ENCODE measurements around the gene ARHGEF9.
"Not testable (repeated sequence)": the region's sequence is repeated elsewhere in the genome, so short reads cannot be mapped to it uniquely, and the experiment has no call there.

The ARHGEF9 gene

GRCh38 chrX:63784902-63785707 is at the start of gene ARHGEF9:
Gene ARHGEF9, minus strand, starts transcription at chrX:63785214. Its CDS starts 69 bp downstream, at chrX:63785145.
- peak; percentile 4 for DNase-seq

- not testable (repeated sequence) for DNase-seq
These were observed 40.4 kb upstream of the ARHGEF9 start for GRCh38 chrX:63825446-63825845.

- no peak for DNase-seq
These were observed 33.1 kb upstream of the ARHGEF9 start for GRCh38 chrX:63818156-63818555.

- no peak for DNase-seq
These were observed 32.7 kb upstream of the ARHGEF9 start for GRCh38 chrX:63817696-63818095.

GRCh38 chrX:63812823-63813222 is 27.8 kb upstream of the ARHGEF9 start:
- DNase-seq = no peak

GRCh38 chrX:63810746-63811145 is 25.7 kb upstream of the ARHGEF9 start:
- no peak for DNase-seq

- DNase-seq = no peak
These were observed 24.2 kb upstream of the ARHGEF9 start for GRCh38 chrX:63809173-63809572.

- DNase-seq = not testable (repeated sequence)
These were observed 10.4 kb upstream of the ARHGEF9 start for GRCh38 chrX:63795406-63795805.

GRCh38 chrX:63785708-63786040 is 660 bp upstream of the ARHGEF9 start:
- no peak for DNase-seq

- DNase-seq = no peak
These were observed 590 bp downstream of the ARHGEF9 start for GRCh38 chrX:63784346-63784901.

GRCh38 chrX:63782515-63782914 is 2.5 kb downstream of the ARHGEF9 start:
- DNase-seq = no peak

- DNase-seq = no peak
These were observed 16.3 kb downstream of the ARHGEF9 start for GRCh38 chrX:63768760-63769159.

- peak; percentile 9 for DNase-seq
These were observed 19.3 kb downstream of the ARHGEF9 start for GRCh38 chrX:63765712-63766111.

- no peak for DNase-seq
These were observed 20.1 kb downstream of the ARHGEF9 start for GRCh38 chrX:63764946-63765345.

- DNase-seq = peak; percentile 43
These were observed 23.4 kb downstream of the ARHGEF9 start for GRCh38 chrX:63761639-63762038.

GRCh38 chrX:63758011-63758410 is 27.0 kb downstream of the ARHGEF9 start:
- DNase-seq = no peak

- no peak for DNase-seq
These were observed 29.1 kb downstream of the ARHGEF9 start for GRCh38 chrX:63755892-63756291.

GRCh38 chrX:63754860-63755579 is 30.0 kb downstream of the ARHGEF9 start:
- peak; percentile 92 for DNase-seq

- DNase-seq = peak; percentile 49
These were observed 30.7 kb downstream of the ARHGEF9 start for GRCh38 chrX:63754136-63754859.

GRCh38 chrX:63751481-63751880 is 33.5 kb downstream of the ARHGEF9 start:
- no peak for DNase-seq

GRCh38 chrX:63750811-63751210 is 34.2 kb downstream of the ARHGEF9 start:
- DNase-seq = no peak

- no peak for DNase-seq
These were observed 37.7 kb downstream of the ARHGEF9 start for GRCh38 chrX:63747331-63747730.

- DNase-seq = peak; percentile 7
These were observed 38.3 kb downstream of the ARHGEF9 start for GRCh38 chrX:63746715-63747114.

Data from hematopoietic multipotent progenitor cell treated with erythropoietin and hydrocortisone succinate and interleukin-3 and kit ligand, for 6 days (in vitro differentiated cells).